Measurements from ENCODE around the gene MAP3K20.

- TF ChIP-seq POLR2A (IDR thresholded peaks at IDR 0.05): no peak
- no peak for TF ChIP-seq CTCF (IDR thresholded peaks at IDR 0.05)
Observed at GRCh38 chr2:173091910-173092309, 16.3 kb downstream of the MAP3K20 start.
